Lower lobe of right lung (tissue), 2 donors: Measurements from ENCODE around the gene HSPA12B. TPM values are rescaled to one million over a fixed set of nuclear protein-coding genes. Genes with fewer than 3 reads are reported as not detected.

ENCODE experiments used
- ATAC-seq, 2 donors: fragments of 200-7000 bp; cut with Tn5 transposase; one replicate each; pipeline ENCODE4 v1.9.1; 2020 to 2022; ENCODE audit warnings: mild to moderate bottlenecking in 2 of 2, moderate library complexity in 2 of 2
- DNase-seq: peaks from one replicate; pipeline ENCODE4 v3.0.0-alpha.2; 2020
- H3K27ac ChIP-seq: fragments of 200-600 bp; one replicate; pipeline ENCODE4 v1.8.0; 2022
- H3K27me3 ChIP-seq: fragments of 200-600 bp; one replicate; pipeline ENCODE4 v1.8.0; 2022; ENCODE audit warnings: low read depth
- H3K36me3 ChIP-seq: fragments of 200-600 bp; one replicate; pipeline ENCODE4 v1.8.0; 2022; ENCODE audit warnings: mild to moderate bottlenecking
- H3K4me1 ChIP-seq: fragments of 200-600 bp; one replicate; pipeline ENCODE4 v1.8.0; 2022
- H3K4me3 ChIP-seq: fragments of 200-600 bp; one replicate; pipeline ENCODE4 v1.8.0; 2022; ENCODE audit warnings: mild to moderate bottlenecking
- H3K9me3 ChIP-seq: fragments of 200-600 bp; one replicate; pipeline ENCODE4 v1.8.0; 2022
- intact Hi-C: fragments of 100-400 bp; cut with DNase I; formaldehyde crosslinking; loops from one replicate; pipeline ENCODE4 v1.11.0; 2022
- long read RNA-seq: library from polyadenylated mRNA; unstranded; transcript quantifications from one replicate; pipeline ENCODE4 v2.0.0, GENCODE V29; 2021
- total RNA-seq: library from RNA; stranded (reverse); fragmentation: NEBNext Ultra II Directional; extraction: Animal tissue kit (Norgen Biotek cat#: 25700); gene quantifications from one replicate; pipeline ENCODE4 v1.2.1, GENCODE V29; 2021
- TF ChIP-seq, protein P1 (sequence below): fragments of 200-600 bp; IDR thresholded peaks from one replicate; pipeline ENCODE4 v1.8.0; 2022; ENCODE audit warnings: antibody characterized with exemption, mild to moderate bottlenecking
- donor health status: DM: no; HTN: yes; CAD: no; lungs with severe emphysema.

Gene HSPA12B, protein sequence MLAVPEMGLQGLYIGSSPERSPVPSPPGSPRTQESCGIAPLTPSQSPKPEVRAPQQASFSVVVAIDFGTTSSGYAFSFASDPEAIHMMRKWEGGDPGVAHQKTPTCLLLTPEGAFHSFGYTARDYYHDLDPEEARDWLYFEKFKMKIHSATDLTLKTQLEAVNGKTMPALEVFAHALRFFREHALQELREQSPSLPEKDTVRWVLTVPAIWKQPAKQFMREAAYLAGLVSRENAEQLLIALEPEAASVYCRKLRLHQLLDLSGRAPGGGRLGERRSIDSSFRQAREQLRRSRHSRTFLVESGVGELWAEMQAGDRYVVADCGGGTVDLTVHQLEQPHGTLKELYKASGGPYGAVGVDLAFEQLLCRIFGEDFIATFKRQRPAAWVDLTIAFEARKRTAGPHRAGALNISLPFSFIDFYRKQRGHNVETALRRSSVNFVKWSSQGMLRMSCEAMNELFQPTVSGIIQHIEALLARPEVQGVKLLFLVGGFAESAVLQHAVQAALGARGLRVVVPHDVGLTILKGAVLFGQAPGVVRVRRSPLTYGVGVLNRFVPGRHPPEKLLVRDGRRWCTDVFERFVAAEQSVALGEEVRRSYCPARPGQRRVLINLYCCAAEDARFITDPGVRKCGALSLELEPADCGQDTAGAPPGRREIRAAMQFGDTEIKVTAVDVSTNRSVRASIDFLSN
- total RNA-seq: 36.9 TPM
- long read RNA-seq, transcript HSPA12B-201 (13 exons, 3,151 nt): major isoform, 69 of 212 reads
- long read RNA-seq, partial matches to known transcripts: 120 of 212 reads
- long read RNA-seq, other reads (novel, unspliced or antisense): 20 of 212 reads

DNA sequence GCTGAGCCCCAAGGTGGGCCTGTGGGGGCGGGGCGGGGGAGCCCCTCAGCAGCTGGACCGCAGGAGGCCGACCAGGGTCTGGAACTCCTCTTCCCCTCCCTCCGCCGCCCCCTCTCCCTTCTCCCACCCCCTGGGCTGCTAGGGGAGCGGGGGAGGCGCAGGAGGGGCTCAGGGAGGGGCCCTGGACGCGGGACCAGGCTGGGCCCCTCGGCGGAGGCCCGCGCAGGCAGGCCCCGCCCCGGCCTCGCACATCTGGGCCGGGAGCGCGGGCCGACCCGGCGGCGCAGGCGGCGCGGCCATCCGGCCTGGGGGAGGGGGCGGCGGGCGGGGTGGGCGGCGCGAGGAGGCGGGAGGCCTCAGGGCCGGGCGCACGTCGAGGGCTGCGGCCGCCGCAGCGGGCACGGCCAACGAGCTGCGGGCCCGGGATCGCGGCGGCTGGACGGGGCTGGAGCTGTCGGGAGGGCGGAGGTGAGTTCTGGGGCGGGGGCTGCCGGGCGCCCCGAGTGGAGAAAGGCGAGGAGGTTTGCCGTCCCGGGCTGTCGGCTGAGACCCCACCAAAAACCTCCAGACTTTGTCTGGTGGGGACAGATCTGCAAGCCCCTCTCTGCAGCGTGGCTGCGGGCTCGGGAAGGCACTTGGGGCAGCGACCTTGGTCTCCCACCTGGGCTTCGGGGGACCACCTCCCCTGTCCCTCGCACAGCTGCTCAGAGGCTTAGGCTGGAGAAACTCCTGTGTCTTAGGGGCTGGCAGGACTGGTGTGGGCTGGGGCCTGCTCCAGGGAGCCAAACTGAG is at the start of gene HSPA12B:
Gene HSPA12B, plus strand, starts transcription at position 359 of the 792 bp plus-strand sequence. CDS start 5,990 bp downstream, outside the sequence.
- Histone ChIP-seq H3K27ac (peak within 1 kb of the TSS; percentile 79), H3K27me3 (peaks cover 22% of the 10 kb centered on the region), H3K36me3 (peaks cover 4% of the 10 kb centered on the region), H3K4me3 (peak within 1 kb of the TSS; percentile 62), H3K4me1 (peaks cover 66% of the 10 kb centered on the region), H3K9me3 (no peaks in the 10 kb centered on the region)
- ATAC-seq (peak in 1 of 2 donors; percentile 13), DNase-seq (no peak)
- TF ChIP-seq, protein P1, sequence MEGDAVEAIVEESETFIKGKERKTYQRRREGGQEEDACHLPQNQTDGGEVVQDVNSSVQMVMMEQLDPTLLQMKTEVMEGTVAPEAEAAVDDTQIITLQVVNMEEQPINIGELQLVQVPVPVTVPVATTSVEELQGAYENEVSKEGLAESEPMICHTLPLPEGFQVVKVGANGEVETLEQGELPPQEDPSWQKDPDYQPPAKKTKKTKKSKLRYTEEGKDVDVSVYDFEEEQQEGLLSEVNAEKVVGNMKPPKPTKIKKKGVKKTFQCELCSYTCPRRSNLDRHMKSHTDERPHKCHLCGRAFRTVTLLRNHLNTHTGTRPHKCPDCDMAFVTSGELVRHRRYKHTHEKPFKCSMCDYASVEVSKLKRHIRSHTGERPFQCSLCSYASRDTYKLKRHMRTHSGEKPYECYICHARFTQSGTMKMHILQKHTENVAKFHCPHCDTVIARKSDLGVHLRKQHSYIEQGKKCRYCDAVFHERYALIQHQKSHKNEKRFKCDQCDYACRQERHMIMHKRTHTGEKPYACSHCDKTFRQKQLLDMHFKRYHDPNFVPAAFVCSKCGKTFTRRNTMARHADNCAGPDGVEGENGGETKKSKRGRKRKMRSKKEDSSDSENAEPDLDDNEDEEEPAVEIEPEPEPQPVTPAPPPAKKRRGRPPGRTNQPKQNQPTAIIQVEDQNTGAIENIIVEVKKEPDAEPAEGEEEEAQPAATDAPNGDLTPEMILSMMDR: no peak
- intact Hi-C loops: no loop called here

DNA sequence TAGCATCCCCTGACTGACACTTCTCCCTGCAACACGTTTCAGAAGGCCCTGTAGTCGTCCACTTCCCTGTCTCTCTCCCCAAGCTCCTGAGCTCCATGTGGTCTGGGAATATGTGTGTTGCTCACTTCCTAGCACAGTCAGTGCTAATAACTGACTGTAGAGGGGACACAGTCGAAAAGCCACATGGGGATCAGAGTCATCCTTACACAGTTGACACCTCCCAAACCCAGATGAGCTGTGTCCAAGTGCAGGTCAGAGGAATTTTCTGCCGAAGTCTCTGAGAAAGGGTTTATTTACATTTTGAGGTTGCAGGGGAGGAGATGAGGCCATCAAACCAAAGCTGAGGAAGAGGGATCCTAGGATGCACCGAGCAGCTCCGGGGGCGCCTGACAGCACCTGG is 47.1 kb upstream of the HSPA12B start:
- H3K27ac ChIP-seq: no peak overlapping the region
- peaks cover 33% of the 10 kb centered on the region for H3K27me3 ChIP-seq
- H3K36me3 ChIP-seq: no peaks in the 10 kb centered on the region
- peaks cover 3% of the 10 kb centered on the region for H3K4me1 ChIP-seq
- DNase-seq (no peak), ATAC-seq (no peak)
- H3K4me3 ChIP-seq: no peak overlapping the region
- TF ChIP-seq, protein P1: no peak
- intact Hi-C loops: no loop called here
- no peaks in the 10 kb centered on the region for H3K9me3 ChIP-seq

DNA sequence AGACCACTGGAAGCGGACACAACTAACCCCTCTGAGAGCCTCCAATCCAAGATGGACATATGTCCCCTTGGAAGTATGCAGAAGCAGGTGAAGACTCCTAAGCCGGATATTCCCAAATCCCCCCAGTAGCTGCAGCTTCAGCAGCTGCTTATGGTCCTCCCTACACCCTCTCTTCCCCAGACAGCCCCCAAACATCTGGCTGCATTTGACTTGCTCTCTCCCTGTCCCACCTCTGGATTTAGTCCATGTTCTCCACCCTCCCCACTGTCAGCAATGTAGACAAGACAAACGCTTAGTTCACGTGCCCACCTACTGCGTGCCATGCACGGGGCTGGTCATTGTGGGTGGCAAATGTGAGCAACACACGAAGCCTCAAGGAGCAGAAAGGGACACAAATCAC is 46.1 kb upstream of the HSPA12B start:
- peaks cover 23% of the 10 kb centered on the region for H3K27me3 ChIP-seq
- H3K36me3 ChIP-seq: no peaks in the 10 kb centered on the region
- TF ChIP-seq, protein P1: no peak
- H3K4me1 ChIP-seq: no peaks in the 10 kb centered on the region
- no peak overlapping the region for H3K4me3 ChIP-seq
- intact Hi-C loops: no loop called here
- H3K9me3 ChIP-seq: no peaks in the 10 kb centered on the region
- ATAC-seq (no peak), DNase-seq (no peak)
- no peak overlapping the region for H3K27ac ChIP-seq

DNA sequence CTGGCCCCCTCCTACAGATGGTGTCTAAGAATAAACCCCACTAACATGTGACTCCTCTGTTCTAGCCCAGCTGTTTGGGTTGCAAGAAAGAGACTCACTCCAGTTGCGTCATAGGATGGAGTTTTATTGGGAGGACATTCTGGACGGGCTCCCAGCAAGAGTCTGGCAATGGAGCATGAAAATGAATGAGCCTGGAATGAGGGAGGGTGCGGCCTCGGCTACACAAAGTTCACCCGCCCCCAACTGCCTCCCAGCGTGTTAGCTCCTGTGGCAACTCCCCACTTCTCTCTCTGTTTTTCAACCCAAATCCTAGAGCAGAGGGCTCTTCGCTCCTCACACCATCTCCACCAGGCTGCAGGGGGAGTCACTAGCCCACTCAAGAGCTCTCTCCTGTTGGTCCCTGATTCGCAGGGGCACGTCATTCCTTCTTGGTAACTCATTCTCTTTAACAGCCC is 45.6 kb upstream of the HSPA12B start:
- TF ChIP-seq, protein P1: no peak
- no peak overlapping the region for H3K27ac ChIP-seq
- intact Hi-C loops: no loop called here
- no peaks in the 10 kb centered on the region for H3K4me1 ChIP-seq
- no peak overlapping the region for H3K4me3 ChIP-seq
- peaks cover 18% of the 10 kb centered on the region for H3K27me3 ChIP-seq
- H3K9me3 ChIP-seq: no peaks in the 10 kb centered on the region
- peak; percentile 61 to 69 for ATAC-seq
- no peak for DNase-seq
- no peaks in the 10 kb centered on the region for H3K36me3 ChIP-seq

DNA sequence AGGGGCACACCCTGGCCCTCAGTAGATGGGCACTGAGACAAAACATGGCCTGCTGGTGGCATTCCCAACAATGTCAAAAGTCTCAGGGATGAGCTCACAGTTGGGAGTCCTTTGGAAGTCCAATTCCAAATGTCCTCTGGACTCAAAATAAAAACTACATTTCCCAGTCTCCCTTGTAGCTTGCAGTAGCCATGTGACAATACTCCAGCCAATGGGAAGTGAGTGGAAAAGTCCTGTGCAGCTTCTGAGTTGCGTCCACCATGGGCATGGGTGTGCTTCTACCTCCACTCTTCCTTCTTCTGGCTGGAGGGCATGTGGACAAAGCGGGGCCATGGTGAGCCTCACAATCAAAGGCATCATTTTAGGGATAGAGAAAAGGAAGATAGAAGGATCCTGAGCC is 44.8 kb upstream of the HSPA12B start:
- TF ChIP-seq, protein P1: no peak
- intact Hi-C loops: no loop called here
- no peak overlapping the region for H3K27ac ChIP-seq
- no peak overlapping the region for H3K4me3 ChIP-seq
- no peaks in the 10 kb centered on the region for H3K36me3 ChIP-seq
- H3K27me3 ChIP-seq: peaks cover 10% of the 10 kb centered on the region
- H3K4me1 ChIP-seq: no peaks in the 10 kb centered on the region
- no peaks in the 10 kb centered on the region for H3K9me3 ChIP-seq
- peak in 1 of 2 donors; percentile 68 for ATAC-seq
- DNase-seq: no peak
